Smooth muscle cell of the brain vasculature (primary cell): ENCODE results near the gene CCNO.

ENCODE experiments used
- DNase-seq: peaks from one replicate; pipeline ENCODE4 v3.0.0-alpha.2; 2012; ENCODE audit warnings: low read depth, low spot score

CCNO gene, protein sequence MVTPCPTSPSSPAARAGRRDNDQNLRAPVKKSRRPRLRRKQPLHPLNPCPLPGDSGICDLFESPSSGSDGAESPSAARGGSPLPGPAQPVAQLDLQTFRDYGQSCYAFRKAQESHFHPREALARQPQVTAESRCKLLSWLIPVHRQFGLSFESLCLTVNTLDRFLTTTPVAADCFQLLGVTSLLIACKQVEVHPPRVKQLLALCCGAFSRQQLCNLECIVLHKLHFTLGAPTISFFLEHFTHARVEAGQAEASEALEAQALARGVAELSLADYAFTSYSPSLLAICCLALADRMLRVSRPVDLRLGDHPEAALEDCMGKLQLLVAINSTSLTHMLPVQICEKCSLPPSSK

DNA sequence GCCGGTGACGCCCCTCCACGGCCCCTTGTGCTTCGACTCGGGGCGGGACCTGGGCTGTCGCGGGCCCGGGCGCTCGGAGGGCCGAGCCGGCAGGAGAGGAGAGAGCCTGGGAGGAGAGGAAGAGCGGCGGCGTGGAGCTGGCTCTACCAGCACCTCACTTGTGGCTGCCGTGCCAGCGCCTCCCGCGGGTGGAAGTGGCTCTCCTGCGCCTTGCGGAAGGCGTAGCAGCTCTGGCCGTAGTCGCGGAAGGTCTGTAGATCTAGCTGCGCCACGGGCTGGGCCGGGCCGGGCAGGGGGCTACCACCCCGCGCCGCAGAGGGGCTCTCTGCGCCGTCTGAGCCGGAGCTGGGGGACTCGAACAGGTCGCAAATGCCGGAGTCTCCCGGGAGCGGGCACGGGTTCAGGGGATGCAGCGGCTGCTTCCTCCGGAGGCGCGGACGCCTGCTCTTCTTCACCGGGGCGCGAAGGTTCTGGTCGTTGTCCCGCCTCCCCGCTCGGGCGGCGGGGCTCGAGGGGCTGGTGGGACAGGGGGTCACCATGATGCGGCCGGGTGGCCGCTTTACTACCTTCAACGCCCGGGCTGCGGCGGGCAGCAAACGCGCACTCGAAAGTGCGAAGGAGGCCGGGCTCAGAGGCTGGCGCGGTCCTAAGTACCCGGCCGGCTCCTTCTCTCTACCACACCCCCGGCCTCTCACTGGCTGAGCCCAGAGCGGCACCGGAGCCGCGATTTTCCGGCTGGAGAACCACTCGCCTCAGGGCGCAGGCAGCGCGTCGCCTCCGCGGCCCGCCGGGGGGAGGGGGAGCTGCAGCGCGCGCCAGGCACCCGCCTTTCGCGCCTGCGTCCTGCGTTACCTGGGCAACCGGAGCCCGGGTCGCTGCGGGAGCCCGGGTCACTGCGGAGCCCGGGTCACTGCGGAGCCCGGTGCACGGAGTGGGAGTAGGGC, at the start of gene CCNO:
TSS of gene CCNO (minus strand) at position 624 of the 944 bp plus-strand sequence. CDS start at position 539, 85 bp downstream.
- DNase-seq, result no peak

DNA sequence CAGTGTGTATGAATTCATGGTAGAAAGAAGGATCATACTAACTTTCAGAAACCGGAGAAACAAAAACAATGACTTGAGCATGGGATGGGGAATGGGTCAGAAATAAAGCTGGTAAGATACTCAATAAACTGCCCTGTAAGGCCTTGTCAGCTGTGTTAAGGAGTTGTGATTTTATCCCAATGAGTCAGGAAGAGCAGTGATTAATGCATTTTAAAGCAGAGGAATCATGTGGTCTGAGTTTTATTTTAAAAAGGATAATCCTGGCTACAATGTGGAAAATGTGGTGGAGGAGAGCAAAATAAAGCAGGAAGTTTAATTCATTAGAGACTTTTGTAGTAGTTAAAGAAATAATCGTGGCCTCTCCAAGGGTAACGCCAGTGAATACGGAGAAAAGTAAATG, 45.4 kb upstream of the CCNO start:
- DNase-seq, result no peak

DNA sequence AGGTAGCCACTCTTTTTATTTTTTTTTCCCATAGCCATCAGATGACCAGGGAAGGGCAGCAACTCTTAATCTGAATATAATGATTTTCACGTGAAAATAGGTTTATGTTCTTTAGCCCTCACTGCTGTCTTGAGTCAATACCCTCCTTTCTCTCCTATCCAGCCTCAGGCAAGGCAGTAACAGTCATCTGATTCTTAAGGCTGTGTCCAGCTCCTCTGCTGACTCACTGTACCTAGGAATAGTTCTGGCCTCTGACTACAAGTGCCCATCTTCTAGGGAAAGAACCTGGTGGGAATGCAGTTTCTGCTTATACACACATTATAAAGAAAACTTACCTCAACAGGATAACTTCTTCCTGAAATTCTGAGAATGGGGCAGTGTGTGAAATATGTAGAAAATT, 43.4 kb upstream of the CCNO start:
- DNase-seq, result no peak

DNA sequence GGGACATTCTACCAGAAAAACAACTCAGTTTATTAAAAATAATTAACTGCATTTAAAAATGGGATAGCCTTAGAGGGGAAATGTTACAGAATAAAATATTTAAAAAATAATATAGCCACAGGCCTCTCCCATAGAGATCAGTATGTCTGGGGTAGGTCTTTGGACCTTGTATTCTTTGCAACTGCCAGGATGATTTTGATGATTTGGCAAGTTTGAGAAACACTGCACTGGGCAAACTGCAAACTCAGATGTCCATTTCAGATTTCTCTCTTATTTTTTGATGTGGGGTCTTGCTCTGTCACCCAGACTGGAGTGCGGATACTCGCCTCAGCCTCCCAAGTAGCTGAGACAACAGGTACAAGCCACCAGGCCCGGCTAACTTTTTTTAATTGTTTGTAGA, 24.9 kb upstream of the CCNO start:
- DNase-seq, result no peak

DNA sequence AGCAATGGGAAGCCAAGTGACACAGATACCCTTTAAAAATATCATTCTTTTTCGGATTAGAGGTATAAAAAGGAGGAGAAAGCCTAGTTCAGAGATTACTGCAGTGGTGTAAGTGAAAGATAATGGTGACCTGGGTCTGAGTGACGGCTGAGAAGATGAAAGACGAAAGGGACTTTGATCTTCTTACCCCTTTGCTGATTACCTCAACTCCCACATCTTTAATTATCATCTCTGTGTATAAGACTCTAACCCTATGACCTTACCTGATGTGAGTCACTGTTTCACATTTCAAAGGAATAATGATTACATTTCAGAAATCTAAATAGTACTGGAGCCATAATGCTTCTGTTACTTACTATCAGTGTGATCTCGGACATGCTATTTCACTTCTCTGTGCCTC, 21.4 kb upstream of the CCNO start:
- no peak for DNase-seq

DNA sequence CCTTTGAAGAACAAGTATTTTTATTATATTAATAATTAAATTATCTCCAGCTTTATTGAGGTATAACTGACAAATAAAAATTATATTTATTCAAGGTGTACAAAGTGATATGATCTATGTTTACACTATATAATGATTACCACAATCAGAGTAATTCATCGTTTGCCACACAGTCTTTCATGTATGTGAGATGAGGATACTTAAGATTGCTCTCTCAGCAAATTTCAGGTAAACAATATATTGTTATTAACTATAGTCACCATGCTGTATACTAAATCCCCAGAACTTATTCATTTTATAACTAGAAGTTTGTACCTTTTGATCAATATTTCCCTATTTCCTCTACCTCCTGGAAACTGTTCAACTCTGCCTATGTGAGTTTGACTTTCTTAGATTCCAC, 16.7 kb upstream of the CCNO start:
- DNase-seq, result no peak

DNA sequence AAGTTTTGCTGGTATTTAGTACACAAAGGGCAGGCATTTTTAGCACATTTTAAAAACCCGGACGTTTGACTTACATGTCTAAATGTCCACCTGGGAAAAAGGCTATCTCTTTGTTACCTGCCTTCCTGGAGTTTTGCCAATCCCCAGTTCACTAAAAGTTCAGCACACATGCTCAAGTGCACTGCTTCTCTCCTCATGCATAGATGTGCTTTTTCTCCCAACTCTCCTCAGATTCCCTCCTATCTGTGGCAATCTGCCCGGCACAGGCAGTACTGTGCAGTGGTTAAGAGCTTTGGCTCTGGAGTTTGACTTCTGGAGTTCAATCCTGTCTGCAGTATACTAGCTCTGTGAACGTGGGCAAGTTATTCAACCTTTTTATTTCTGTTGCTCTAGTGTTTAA, 8.3 kb upstream of the CCNO start:
- DNase-seq, result no peak

DNA sequence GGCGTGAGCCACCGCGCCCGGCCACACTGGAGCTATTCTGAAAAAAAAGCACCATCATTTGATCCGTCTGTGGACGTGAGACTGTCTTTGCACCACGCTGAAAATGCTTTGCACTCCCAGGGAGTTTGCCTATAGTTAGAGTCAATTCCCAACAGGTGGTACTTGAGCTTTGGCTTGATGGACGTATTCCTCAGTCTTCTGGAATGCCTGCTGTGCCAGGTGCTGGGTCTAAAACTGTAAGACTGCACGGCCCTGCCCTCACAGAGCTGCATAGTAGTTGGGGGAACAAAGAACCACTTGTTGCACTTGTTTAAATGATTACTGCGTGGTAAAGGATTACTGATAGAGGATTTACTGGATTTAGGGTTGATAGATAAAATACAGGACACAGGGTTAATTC, 3.4 kb upstream of the CCNO start:
- DNase-seq, result no peak

DNA sequence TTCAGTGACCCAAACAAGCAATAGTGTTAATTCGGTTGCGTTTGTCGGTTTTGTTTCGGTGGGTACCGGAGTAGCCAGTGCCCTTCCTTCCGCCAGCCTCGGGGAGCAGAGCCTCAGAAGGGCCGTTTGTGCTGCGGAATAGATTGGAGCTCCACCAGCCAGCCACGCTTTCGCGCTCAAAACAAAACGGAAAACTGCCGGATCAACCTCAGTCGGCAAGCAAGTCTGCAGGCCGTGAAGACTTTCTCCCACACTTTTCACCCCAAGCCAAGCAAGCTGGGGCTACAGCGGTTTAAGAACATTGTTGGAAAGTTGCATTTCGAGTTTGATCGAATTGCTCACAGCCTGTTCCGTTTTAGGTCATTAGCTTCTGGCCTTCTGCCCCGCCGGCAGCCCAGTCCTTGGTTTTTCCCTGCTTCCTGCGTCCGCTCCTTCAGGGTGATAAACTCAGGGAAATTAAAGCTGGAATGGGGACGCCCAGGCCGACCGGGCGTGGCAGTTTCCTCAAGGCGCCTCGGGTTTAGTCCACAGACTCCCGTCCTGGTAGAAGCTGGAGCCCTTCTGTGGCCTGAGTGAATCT, 803 bp upstream of the CCNO start:
- no peak for DNase-seq

DNA sequence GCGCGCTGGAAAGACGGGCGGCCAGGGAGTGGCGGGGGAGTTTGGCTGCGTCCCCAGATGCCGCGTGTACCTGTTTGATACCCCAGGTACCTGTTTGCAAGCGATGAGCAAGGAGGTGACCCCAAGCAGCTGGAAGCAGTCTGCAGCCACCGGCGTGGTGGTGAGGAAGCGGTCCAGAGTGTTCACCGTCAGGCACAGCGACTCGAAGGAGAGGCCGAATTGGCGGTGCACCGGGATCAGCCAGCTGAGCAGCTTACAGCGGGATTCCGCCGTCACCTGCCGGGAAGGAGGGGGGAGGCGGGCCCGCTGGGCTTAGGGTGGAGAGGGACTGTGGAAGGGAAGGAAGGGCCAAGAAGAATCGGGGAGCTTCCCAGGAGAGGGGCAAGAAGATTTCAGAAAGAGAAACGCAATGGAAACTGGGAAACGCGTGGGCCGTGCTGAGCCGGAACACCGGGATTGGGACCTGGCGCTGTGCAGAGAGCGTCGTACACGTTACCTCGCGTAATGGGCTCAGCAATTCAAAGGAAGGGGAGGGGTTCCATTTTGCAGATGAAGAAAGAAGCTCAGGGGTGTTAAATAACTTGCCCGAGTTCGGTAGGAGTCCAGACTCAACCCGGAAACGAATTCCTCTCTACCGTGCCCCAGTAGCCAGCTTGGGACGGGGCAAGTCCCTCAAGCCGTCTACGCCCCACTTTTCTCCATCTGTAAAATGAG, 980 bp downstream of the CCNO start:
- DNase-seq, result no peak

DNA sequence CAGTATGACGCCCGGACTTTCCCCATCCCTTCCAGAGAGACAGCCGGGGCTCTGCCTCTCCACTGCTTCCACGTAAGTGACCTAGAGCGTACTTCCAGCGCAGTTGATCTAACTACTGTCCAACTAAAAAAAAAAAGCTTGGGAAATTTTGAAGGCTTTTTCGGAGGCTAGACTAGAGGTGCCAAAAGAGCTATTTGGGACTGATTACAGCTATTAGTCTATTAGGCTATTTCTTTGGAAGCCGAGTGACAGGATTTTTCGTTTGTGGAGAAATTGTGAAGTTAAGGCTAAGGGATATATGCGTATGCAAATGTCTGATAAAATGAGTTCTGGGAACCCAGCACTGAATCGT, 1.5 kb downstream of the CCNO start:
- DNase-seq, result no peak

DNA sequence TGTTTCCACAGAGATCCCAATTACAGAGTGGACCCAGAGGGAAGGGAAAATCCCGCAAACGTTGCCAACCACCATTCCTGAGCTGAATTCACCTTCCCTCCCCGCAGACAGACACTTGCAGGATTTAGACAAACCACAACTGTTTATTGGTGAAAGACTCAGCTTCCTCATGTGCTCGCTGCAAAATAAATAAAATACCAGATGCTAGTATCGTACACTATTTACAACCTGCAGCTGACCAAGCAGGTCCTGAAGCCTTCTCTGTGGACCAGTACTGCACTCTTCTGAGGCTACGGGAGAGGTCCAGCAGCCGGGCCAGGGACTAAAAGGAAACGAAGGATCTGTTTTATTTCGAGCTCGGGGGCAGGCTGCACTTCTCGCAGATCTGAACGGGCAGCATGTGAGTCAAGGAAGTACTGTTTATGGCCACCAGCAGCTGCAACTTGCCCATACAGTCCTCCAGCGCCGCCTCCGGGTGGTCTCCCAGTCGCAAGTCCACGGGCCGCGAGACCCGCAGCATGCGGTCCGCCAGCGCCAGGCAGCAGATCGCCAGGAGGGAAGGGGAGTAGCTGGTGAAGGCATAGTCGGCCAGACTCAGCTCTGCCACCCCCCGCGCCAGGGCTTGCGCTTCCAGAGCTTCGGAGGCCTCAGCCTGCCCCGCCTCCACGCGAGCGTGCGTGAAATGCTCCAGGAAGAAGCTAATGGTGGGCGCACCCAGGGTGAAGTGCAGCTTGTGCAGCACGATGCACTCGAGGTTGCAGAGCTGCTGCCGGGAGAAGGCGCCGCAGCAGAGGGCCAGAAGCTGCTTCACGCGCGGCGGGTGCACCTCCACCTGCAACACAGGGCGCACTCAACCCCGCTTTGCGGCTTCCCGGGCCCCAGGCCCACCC, 2.1 kb downstream of the CCNO start:
- no peak for DNase-seq

DNA sequence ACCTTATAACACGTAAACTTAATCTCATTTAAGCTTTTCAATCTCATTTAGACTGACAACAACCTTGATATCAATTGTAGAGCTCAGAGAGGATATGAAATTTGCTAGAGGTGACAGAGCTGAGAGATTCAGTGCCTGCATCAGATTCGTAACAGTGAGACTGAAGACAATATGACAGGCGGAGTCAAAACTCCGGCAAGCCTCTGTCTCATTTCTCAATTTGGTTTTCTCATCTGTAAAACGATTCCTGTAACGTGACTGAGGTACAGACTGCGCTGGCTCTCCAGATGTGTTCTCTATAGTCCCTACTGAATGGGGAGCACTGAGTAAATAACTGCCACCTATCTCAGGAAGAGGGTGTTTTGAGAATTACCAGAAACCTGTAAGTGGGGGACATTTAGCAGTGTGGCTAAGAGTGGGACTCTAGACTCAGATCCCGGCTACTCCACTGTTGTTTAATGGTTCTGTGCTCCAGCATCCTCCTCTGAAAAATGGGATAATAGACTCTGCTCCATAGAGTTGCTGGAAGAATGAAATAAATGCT, 3.2 kb downstream of the CCNO start:
- no peak for DNase-seq

DNA sequence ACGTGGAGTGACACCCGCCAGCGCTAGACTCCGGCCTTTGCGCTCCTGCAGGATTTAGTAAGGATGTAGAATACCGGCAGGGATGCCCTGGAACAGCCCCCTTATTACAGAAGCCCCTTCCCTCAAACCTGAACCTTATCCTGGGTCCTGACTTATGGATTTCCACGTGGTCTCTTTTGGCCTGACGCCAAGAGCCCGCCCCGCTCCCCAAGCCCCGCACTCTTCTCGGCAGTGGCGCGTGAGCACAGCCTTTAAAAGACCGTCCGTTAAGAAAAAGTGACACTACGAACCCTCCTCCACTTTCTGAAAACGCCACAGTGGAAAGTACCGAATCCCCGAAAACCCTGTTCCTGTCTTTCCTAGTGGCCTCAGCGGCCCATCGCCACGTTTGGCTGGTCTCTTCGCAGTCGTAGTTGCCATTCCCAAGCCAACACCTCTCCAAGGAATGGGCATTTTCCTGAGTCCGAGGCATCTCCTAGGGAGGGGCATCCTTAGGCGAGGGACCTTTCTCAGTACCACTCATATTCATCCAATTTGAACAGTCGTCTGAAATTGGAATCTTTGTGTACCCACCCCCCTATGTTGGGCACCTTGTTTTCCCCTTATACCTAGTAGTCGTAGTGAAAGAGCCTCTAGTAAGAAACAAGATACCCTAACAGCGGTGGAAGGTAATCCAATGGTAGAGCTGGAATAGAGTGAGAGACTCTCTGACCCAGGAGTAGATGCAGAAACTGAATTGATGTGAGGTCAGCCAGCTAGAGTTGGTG, 5.6 kb downstream of the CCNO start:
- DNase-seq, result no peak

DNA sequence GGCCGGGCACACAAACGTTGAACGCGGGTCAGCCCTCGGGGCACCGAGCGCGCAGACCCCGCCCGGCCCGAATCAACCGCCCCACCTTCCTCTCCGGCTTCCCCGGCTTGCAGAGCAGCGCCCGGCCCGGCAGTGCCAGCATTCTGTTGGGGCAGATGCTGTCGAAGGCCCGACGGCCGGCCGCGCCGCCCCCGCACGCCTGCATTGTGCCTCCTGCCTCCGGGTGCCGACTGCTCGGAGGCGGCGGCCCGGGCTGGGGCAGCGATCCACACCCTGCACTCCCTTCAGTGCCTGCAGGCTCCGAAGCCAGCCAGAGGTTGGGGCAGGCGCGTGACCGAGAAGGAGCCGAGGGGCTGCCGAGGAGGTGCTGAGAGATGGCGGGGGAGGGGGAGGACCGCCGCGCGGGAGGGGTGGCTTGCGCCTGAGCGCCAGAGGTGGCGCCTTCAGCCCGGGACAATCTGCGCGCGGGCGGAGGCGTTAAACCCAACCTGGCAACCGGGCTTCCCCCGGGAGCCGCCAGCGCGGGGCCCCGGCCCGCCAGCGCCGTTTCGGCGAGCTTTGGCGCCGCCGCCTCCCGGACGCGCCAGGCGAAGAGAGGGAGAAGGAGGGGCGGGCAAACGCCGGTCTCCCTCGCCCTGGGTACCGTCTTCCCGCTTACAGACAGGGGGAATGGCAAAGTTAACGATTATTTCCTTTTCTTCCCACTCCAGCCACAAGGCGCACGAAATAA, 6.3 kb downstream of the CCNO start, which contains the start of gene MCIDAS:
TSS of gene MCIDAS (minus strand) at position 382 of the 730 bp plus-strand sequence. CDS start at position 205, 177 bp downstream.
- no peak for DNase-seq

DNA sequence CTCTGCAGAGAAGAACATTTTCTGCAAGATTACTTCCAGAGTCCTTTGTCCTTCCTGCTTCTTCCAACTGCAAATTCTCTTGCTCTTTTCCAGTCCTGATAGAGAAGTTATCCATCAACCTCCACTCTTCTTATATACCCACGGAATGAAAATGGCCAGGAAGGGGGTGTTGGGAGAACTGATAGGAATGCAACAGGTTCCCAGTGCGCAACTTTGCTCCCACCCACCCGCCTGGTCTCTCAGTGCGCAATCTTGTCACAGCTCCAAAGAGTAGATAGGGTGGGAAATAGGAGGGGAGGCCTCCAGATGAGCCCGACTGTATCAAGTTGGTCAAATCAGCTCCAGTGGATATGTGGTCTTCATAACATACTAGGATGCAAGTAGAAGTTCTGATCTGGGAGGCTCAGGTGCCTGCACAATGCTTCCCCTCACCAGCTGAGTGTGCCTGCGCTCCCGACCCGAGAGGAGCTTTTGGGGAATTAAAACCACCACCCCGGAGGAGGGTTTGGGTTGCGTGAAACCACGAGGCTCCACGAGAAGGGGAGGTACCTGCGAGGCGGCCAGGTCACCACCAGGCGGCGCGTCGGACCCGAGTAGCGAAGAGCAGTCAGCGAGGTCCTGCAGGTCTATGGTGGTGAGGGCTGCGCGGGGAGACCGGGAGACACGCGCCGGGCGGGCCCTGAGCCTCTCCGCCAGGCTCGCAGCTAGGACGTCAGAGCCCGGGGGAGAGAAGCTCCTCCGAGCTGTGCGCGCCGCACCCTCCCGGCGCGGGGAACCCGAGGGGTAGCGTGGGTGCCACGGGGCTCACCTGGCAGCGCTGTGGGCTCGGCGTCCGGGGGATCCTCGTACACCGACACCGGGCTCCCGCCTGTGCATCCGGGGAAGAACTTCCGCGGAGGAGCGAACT, 7.1 kb downstream of the CCNO start:
- DNase-seq, result no peak

DNA sequence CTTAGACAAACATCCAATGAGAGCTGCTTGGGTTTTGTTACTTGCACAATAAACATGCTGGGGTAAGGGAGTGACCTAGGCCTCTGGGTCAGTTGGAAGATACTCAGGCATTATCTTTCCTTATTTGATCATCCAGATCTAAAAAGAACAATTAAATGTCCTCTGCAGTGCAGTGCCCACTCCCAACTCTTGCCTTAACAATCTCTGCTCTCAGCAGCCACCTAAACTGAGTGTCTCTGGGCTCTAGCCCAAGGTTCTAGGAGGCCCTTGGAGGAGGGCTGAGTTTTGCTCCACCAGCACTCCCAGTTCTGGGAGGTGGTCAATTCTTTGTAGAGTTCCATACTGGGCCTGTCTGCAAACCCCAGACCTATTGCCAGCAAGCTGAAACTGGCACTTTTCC, 8.1 kb downstream of the CCNO start:
- no peak for DNase-seq

DNA sequence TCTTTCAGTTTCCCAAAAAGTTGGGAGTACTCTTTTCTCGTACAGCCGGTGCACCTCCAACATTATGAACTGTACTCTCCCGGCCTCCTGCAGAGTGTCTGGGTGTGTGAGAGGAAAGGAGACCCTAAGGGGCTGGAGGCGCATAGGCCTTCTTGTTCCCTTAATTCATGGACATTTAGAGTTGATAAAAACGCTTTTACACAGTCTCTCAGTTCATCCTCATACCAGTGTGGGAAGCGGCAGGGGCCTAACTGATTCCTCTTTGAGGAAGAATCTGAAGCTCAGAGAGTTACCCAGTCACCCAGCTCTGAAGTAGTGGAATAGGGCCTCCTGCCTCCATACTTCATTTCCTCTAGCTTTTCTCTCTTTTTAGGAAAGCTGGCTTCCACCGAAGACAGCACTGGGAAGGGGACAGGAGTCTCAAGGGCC, 9.6 kb downstream of the CCNO start:
- no peak for DNase-seq
